Lower lobe of right lung (tissue), 2 donors: ENCODE results near the gene TRAPPC2L. TPM values are rescaled to one million over a fixed set of nuclear protein-coding genes. Genes with fewer than 3 reads are reported as not detected.

Experiments used
- ATAC-seq, 2 donors: fragments of 200-7000 bp; cut with Tn5 transposase; one replicate each; pipeline ENCODE4 v1.9.1; 2020 to 2022; ENCODE audit warnings: mild to moderate bottlenecking in 2 of 2, moderate library complexity in 2 of 2
- DNase-seq: peaks from one replicate; pipeline ENCODE4 v3.0.0-alpha.2; 2020
- H3K27ac ChIP-seq: fragments of 200-600 bp; one replicate; pipeline ENCODE4 v1.8.0; 2022
- H3K27me3 ChIP-seq: fragments of 200-600 bp; one replicate; pipeline ENCODE4 v1.8.0; 2022; ENCODE audit warnings: low read depth
- H3K36me3 ChIP-seq: fragments of 200-600 bp; one replicate; pipeline ENCODE4 v1.8.0; 2022; ENCODE audit warnings: mild to moderate bottlenecking
- H3K4me1 ChIP-seq: fragments of 200-600 bp; one replicate; pipeline ENCODE4 v1.8.0; 2022
- H3K4me3 ChIP-seq: fragments of 200-600 bp; one replicate; pipeline ENCODE4 v1.8.0; 2022; ENCODE audit warnings: mild to moderate bottlenecking
- H3K9me3 ChIP-seq: fragments of 200-600 bp; one replicate; pipeline ENCODE4 v1.8.0; 2022
- intact Hi-C: fragments of 100-400 bp; cut with DNase I; formaldehyde crosslinking; loops from one replicate; pipeline ENCODE4 v1.11.0; 2022
- total RNA-seq: library from RNA; stranded (reverse); fragmentation: NEBNext Ultra II Directional; extraction: Animal tissue kit (Norgen Biotek cat#: 25700); gene quantifications from one replicate; pipeline ENCODE4 v1.2.1, GENCODE V29; 2021
- TF ChIP-seq, protein P1 (sequence below): fragments of 200-600 bp; IDR thresholded peaks from one replicate; pipeline ENCODE4 v1.8.0; 2022; ENCODE audit warnings: antibody characterized with exemption, mild to moderate bottlenecking
- donor health status: DM: no; HTN: yes; CAD: no; lungs with severe emphysema.

Gene TRAPPC2L
- total RNA-seq, 1 donor from 2014 or later: 51.4 TPM

DNA sequence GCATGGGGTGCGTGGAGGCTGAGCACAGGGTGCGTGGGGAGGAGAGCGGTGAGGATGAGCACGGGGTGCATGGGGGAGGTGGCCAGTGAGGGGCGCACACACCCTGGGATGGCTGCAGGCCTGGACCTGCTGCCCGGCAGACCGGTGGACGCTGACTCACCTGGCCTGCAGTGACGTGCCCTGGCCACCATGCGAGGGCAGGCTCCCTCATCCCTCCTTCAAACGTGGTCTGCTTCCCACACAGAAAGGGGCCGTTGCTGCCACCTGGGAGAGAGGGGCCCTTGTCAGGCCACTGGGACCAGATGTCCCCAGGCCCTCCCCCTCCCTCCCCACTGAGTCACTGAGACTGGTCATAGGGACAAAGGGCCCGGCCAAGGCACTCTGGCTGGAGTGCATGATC lies 25.1 kb upstream of the TRAPPC2L start:
- no peak for DNase-seq
- peaks cover 28% of the 10 kb centered on the region for H3K36me3 ChIP-seq
- intact Hi-C loops: no loop called here
- H3K4me1 ChIP-seq: no peaks in the 10 kb centered on the region
- TF ChIP-seq, protein P1, sequence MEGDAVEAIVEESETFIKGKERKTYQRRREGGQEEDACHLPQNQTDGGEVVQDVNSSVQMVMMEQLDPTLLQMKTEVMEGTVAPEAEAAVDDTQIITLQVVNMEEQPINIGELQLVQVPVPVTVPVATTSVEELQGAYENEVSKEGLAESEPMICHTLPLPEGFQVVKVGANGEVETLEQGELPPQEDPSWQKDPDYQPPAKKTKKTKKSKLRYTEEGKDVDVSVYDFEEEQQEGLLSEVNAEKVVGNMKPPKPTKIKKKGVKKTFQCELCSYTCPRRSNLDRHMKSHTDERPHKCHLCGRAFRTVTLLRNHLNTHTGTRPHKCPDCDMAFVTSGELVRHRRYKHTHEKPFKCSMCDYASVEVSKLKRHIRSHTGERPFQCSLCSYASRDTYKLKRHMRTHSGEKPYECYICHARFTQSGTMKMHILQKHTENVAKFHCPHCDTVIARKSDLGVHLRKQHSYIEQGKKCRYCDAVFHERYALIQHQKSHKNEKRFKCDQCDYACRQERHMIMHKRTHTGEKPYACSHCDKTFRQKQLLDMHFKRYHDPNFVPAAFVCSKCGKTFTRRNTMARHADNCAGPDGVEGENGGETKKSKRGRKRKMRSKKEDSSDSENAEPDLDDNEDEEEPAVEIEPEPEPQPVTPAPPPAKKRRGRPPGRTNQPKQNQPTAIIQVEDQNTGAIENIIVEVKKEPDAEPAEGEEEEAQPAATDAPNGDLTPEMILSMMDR: no peak
- H3K9me3 ChIP-seq: no peaks in the 10 kb centered on the region
- no peak overlapping the region for H3K27ac ChIP-seq
- no peaks in the 10 kb centered on the region for H3K27me3 ChIP-seq
- ATAC-seq: no peak
- no peak overlapping the region for H3K4me3 ChIP-seq

DNA sequence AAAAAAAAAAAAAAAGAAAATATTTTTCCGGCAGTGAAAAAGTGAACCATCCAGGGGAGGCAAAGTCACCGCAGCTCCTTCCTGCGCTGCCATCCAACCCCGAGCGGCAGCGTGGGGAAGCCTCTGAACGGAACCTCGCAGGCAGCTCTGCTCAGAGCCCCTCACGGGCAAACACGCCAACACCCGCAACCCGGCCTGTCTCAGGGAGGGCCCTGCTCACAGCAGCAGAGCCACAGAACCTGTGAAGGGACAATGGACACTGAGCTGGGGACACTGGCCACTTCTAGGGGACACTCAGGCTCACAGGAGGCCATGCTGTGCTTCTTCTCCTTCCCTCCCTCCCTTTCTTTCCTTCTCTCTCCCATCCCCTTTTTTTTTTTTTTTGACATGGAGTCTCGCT lies 23.8 kb upstream of the TRAPPC2L start:
- Histone ChIP-seq H3K9me3 (no peaks in the 10 kb centered on the region), H3K27ac (no peak overlapping the region), H3K27me3 (no peaks in the 10 kb centered on the region), H3K4me3 (no peak overlapping the region), H3K36me3 (peaks cover 19% of the 10 kb centered on the region), H3K4me1 (no peaks in the 10 kb centered on the region)
- TF ChIP-seq, protein P1: no peak
- intact Hi-C loops: no loop called here
- DNase-seq: no peak
- no peak for ATAC-seq

DNA sequence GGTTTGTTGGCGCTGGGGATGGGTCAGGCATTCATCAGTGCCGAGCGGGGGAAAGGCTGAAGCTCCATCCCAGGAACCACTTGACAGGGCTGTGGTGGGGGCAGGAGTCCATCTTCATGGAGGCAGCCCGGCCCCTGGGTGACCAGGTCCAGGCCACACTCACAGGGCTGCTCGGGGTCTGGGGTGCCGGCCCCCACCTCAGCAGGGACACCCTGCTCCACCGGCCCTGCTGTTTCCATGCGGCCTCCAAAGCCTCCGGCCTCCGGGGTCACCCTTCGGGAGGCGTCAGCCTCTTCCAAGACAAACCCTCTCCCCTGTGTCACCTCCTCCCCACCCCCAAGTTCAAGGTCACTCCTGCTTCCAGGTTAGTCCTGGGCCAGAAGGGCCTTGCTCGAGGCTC lies 22.3 kb upstream of the TRAPPC2L start:
- ATAC-seq: no peak
- H3K36me3 ChIP-seq: peaks cover 27% of the 10 kb centered on the region
- H3K27ac ChIP-seq: no peak overlapping the region
- DNase-seq: no peak
- TF ChIP-seq, protein P1: no peak
- no peaks in the 10 kb centered on the region for H3K27me3 ChIP-seq
- intact Hi-C loops: no loop called here
- no peaks in the 10 kb centered on the region for H3K4me1 ChIP-seq
- no peak overlapping the region for H3K4me3 ChIP-seq
- no peaks in the 10 kb centered on the region for H3K9me3 ChIP-seq

DNA sequence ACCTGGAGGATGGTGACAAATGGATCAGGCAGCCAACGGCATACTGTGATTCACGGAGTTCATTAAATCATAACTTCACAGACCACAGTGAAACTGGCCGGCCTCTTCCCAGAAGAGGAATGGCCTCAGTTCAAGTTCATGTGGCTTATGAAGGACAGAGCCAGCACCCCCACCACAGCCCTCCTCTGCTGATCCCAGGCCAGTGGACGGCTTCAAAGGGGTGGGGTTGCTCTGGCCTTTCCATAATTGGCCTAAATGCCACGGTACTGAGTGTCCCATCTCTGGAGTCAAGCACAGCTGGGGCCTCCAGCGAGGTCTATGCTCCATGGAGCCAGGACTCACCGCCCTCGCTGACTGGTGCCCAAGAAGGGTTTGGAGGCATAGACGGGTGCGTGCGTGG lies 21.5 kb upstream of the TRAPPC2L start:
- no peaks in the 10 kb centered on the region for H3K9me3 ChIP-seq
- no peak overlapping the region for H3K27ac ChIP-seq
- no peak overlapping the region for H3K4me3 ChIP-seq
- ATAC-seq (no peak), DNase-seq (no peak)
- no peaks in the 10 kb centered on the region for H3K4me1 ChIP-seq
- peaks cover 34% of the 10 kb centered on the region for H3K36me3 ChIP-seq
- TF ChIP-seq, protein P1: no peak
- no peaks in the 10 kb centered on the region for H3K27me3 ChIP-seq
- intact Hi-C loops: no loop called here

DNA sequence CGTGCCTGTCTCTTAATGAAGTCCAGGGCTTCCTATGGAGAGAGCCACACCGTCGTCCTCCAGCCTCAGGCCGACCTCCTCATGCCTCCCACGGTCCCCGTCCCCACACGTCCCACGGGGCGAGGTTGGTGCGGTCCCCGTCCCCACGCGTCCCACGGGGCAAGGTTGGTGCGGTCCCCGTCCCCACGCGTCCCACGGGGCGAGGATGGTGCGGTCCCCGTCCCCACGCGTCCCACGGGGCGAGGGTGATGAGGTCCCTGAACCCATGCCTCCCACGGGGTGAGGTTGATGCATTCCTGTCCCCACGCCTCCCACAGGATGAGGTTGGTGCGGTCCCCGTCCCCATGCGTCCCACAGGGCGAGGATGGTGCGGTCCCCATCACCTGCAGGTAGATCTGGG lies 21.1 kb upstream of the TRAPPC2L start:
- H3K4me3 ChIP-seq: no peak overlapping the region
- no peaks in the 10 kb centered on the region for H3K4me1 ChIP-seq
- no peaks in the 10 kb centered on the region for H3K9me3 ChIP-seq
- peaks cover 38% of the 10 kb centered on the region for H3K36me3 ChIP-seq
- TF ChIP-seq, protein P1: no peak
- no peaks in the 10 kb centered on the region for H3K27me3 ChIP-seq
- H3K27ac ChIP-seq: no peak overlapping the region
- intact Hi-C loops: no loop called here
- no peak for DNase-seq
- no peak for ATAC-seq

DNA sequence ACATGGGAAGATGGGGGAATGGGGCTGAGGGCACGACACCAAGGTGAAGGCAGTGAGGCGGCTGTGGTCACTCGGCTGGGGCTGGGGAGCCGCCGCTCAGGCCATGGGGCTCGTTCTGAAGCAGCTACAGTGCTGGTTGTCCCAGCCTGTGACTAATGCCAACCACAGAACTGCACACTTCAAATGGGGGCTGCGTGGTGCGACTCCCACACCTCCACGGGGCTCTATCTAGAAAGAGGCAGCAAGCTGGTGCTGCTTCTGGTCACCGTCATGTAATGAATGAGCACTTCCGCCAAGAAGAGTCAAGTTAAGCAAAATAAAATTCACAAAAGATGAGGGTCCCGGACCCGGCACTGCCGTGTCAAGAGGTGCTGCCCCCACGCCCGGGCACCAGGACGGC lies 20.1 kb upstream of the TRAPPC2L start:
- Histone ChIP-seq H3K9me3 (no peaks in the 10 kb centered on the region), H3K27ac (no peak overlapping the region), H3K27me3 (no peaks in the 10 kb centered on the region), H3K36me3 (peaks cover 42% of the 10 kb centered on the region), H3K4me3 (no peak overlapping the region), H3K4me1 (no peaks in the 10 kb centered on the region)
- DNase-seq: no peak
- intact Hi-C loops: no loop called here
- no peak for ATAC-seq
- TF ChIP-seq, protein P1: no peak
